Naive thymus-derived CD4-positive, alpha-beta T cell (primary cell): Measurements from ENCODE around the gene OTOR. TPM values are rescaled to one million over a fixed set of nuclear protein-coding genes. Genes with fewer than 3 reads are reported as not detected.

Experiments
- ATAC-seq: fragments of 150-1000 bp; cut with Tn5 transposase; 2 replicates; pipeline ENCODE4 v1.10.0; 2021; ENCODE audit warnings: mild to moderate bottlenecking, moderate library complexity
- CTCF ChIA-PET: fragments of 350-600 bp; sonication (Branson Sonifier 250); formaldehyde crosslinking; loops from one replicate; lab custom pipeline; 2021; ENCODE audit warnings: antibody characterized with exemption; lab: Charles Lee
- POLR2A ChIA-PET: fragments of 350-600 bp; sonication (Branson Sonifier 250); formaldehyde crosslinking; loops from one replicate; lab custom pipeline; 2021; ENCODE audit warnings: antibody characterized with exemption, inconsistent platforms; lab: Charles Lee
- DNase-seq, 9 donors: peaks; one replicate each; pipeline versions ENCODE4 v3.0.0 to v3.0.0-alpha.2; 2020 to 2022; ENCODE audit warnings: mixed read lengths in 1 of 9
- H3K27ac ChIP-seq: one replicate; pipeline ENCODE4 v1.7.0; 2013; ENCODE audit warnings: mild to moderate bottlenecking, low read depth, low read length, moderate library complexity
- H3K27me3 ChIP-seq, 2 donors: one replicate each; pipeline ENCODE4 v1.7.0; 2013; ENCODE audit warnings: low read length in 2 of 2, mild to moderate bottlenecking in 2 of 2, moderate library complexity in 2 of 2; ENCODE audit not compliant: control insufficient read depth in 2 of 2, insufficient read depth in 2 of 2
- H3K36me3 ChIP-seq, 3 experiments: 1 replicate in 2 of 3; 2 replicates in 1 of 3; pipeline ENCODE4 v1.7.0; 2013; ENCODE audit warnings: low read length in 3 of 3, mild to moderate bottlenecking in 3 of 3, moderate library complexity in 1 of 3; ENCODE audit not compliant: insufficient read depth in 3 of 3, control insufficient read depth in 2 of 3
- H3K4me1 ChIP-seq, 2 donors: one replicate each; pipeline ENCODE4 v1.7.0; 2013; ENCODE audit warnings: low read length in 2 of 2, mild to moderate bottlenecking in 2 of 2, moderate library complexity in 1 of 2; ENCODE audit not compliant: control insufficient read depth in 2 of 2, insufficient read depth in 2 of 2
- H3K4me3 ChIP-seq: 2 replicates; pipeline ENCODE4 v1.7.0; 2013; ENCODE audit warnings: mild to moderate bottlenecking, low read length
- H3K9me3 ChIP-seq, 3 experiments: 1 replicate in 2 of 3; 2 replicates in 1 of 3; pipeline ENCODE4 v1.7.0; 2013; ENCODE audit warnings: low read length in 3 of 3; ENCODE audit not compliant: control insufficient read depth in 2 of 3
- H3K27ac Mint-ChIP-seq, 9 donors: one replicate each; pipeline ENCODE4 v1.8.0; 2020 to 2022; ENCODE audit warnings: mixed read lengths in 9 of 9, mild to moderate bottlenecking in 8 of 9, moderate library complexity in 5 of 9, inconsistent platforms in 2 of 9
- H3K27me3 Mint-ChIP-seq, 5 donors: one replicate each; pipeline ENCODE4 v1.8.0; 2021 to 2022; ENCODE audit warnings: mixed read lengths in 5 of 5, mild to moderate bottlenecking in 1 of 5
- H3K36me3 Mint-ChIP-seq, 5 donors: one replicate each; pipeline ENCODE4 v1.8.0; 2020 to 2022; ENCODE audit warnings: mixed read lengths in 5 of 5, mild to moderate bottlenecking in 3 of 5, inconsistent platforms in 1 of 5
- H3K4me1 Mint-ChIP-seq, 7 donors: one replicate each; pipeline ENCODE4 v1.8.0; 2020 to 2022; ENCODE audit warnings: mixed read lengths in 7 of 7, mild to moderate bottlenecking in 3 of 7, inconsistent platforms in 1 of 7
- H3K4me3 Mint-ChIP-seq, 10 donors: one replicate each; pipeline ENCODE4 v1.8.0; 2020 to 2022; ENCODE audit warnings: mild to moderate bottlenecking in 10 of 10, mixed read lengths in 10 of 10, moderate library complexity in 6 of 10, inconsistent platforms in 2 of 10
- H3K9me3 Mint-ChIP-seq, 11 donors: one replicate each; pipeline ENCODE4 v1.8.0; 2020 to 2022; ENCODE audit warnings: mixed read lengths in 11 of 11, mild to moderate bottlenecking in 4 of 11, inconsistent platforms in 1 of 11, moderate library complexity in 1 of 11
- intact Hi-C, 2 donors: fragments of 100-400 bp; cut with micrococcal nuclease; formaldehyde crosslinking; loops; one replicate each; pipeline ENCODE4 v1.15.1; 2023
- polyA plus RNA-seq, 2 donors: library from polyadenylated mRNA; unstranded; fragments of 300-500 nt; fragmentation: Illumina TruSeq; gene quantifications; one replicate each; pipeline ENCODE4 v1.2.3, GENCODE V29; 2021
- total RNA-seq, 6 experiments: library from RNA in 5 of 6; stranded (reverse) in 5 of 6; gene quantifications; 1 replicate in 5 of 6; 2 replicates in 1 of 6; pipeline ENCODE4 v1.2.3 and lab custom pipeline; 2021 to 2026

OTOR gene
- total and polyA plus RNA-seq, 7 experiments from 2014 or later = not detected

- ChIA-PET POLR2A (no interaction called here), CTCF (no interaction called here)
- Histone ChIP-seq H3K27ac (no peak overlapping the region), H3K27me3 (no peaks in the 10 kb centered on the region), H3K4me3 (no peak overlapping the region), H3K36me3 (no peaks in the 10 kb centered on the region), H3K4me1 (no peaks in the 10 kb centered on the region), H3K9me3 (peaks cover 0 to 9% (median 0%) of the 10 kb centered on the region in 3 experiments)
- ATAC-seq (no peak), DNase-seq (no peak)
- Mint-ChIP-seq H3K4me3 (no peak overlapping the region), H3K9me3 (peaks cover 0 to 26% (median 9%) of the 10 kb centered on the region in 11 donors), H3K27ac (no peak overlapping the region), H3K27me3 (peaks cover 15 to 36% (median 30%) of the 10 kb centered on the region in 5 donors), H3K4me1 (peaks cover 0 to 2% (median 0%) of the 10 kb centered on the region in 7 donors), H3K36me3 (no peaks in the 10 kb centered on the region)
- intact Hi-C loops = no loop called here
Observed at GRCh38 chr20:16771213-16771612, 23.1 kb downstream of the OTOR start.

- H3K4me1 Mint-ChIP-seq = peaks cover 0 to 2% (median 0%) of the 10 kb centered on the region in 7 donors
- no peak overlapping the region for H3K27ac Mint-ChIP-seq
- H3K9me3 ChIP-seq = peaks cover 0 to 9% (median 0%) of the 10 kb centered on the region in 3 experiments
- intact Hi-C loops = no loop called here
- H3K36me3 ChIP-seq = no peaks in the 10 kb centered on the region
- CTCF ChIA-PET = no interaction called here
- H3K27ac ChIP-seq = no peak overlapping the region
- ATAC-seq (no peak), DNase-seq (no peak)
- H3K9me3 Mint-ChIP-seq = peaks cover 0 to 37% (median 11%) of the 10 kb centered on the region in 11 donors
- no peak overlapping the region for H3K4me3 ChIP-seq
- H3K4me3 Mint-ChIP-seq = no peak overlapping the region
- peaks cover 0 to 32% (median 24%) of the 10 kb centered on the region in 5 donors for H3K27me3 Mint-ChIP-seq
- POLR2A ChIA-PET = no interaction called here
- H3K4me1 ChIP-seq = no peaks in the 10 kb centered on the region
- H3K36me3 Mint-ChIP-seq = peaks cover 0 to 8% (median 0%) of the 10 kb centered on the region in 5 donors
- H3K27me3 ChIP-seq = no peaks in the 10 kb centered on the region
Observed at GRCh38 chr20:16775961-16776360, 27.8 kb downstream of the OTOR start.

GRCh38 chr20:16777126-16777525 lies 29.0 kb downstream of the OTOR start:
- DNase-seq (no peak), ATAC-seq (no peak)
- peaks cover under 1 to 49% (median 12%) of the 10 kb centered on the region in 11 donors for H3K9me3 Mint-ChIP-seq
- POLR2A ChIA-PET = no interaction called here
- Histone ChIP-seq H3K27ac (no peak overlapping the region), H3K36me3 (no peaks in the 10 kb centered on the region), H3K9me3 (peaks cover 0 to 9% (median 0%) of the 10 kb centered on the region in 3 experiments), H3K4me3 (no peak overlapping the region), H3K4me1 (no peaks in the 10 kb centered on the region), H3K27me3 (no peaks in the 10 kb centered on the region)
- no peak overlapping the region for H3K4me3 Mint-ChIP-seq
- peaks cover 0 to 8% (median 0%) of the 10 kb centered on the region in 5 donors for H3K36me3 Mint-ChIP-seq
- peaks cover 0 to 32% (median 22%) of the 10 kb centered on the region in 5 donors for H3K27me3 Mint-ChIP-seq
- H3K27ac Mint-ChIP-seq = no peak overlapping the region
- intact Hi-C loops = no loop called here
- CTCF ChIA-PET = no interaction called here
- H3K4me1 Mint-ChIP-seq = peaks cover 0 to 2% (median 0%) of the 10 kb centered on the region in 7 donors

- intact Hi-C loops = no loop called here
- peaks cover 0 to 9% (median 0%) of the 10 kb centered on the region in 3 experiments for H3K9me3 ChIP-seq
- Mint-ChIP-seq H3K27ac (no peak overlapping the region), H3K4me1 (no peaks in the 10 kb centered on the region), H3K27me3 (peaks cover 0 to 33% (median 23%) of the 10 kb centered on the region in 5 donors), H3K9me3 (peaks cover 5 to 55% (median 18%) of the 10 kb centered on the region in 11 donors), H3K4me3 (no peak overlapping the region), H3K36me3 (peaks cover 0 to 16% (median 0%) of the 10 kb centered on the region in 5 donors)
- H3K36me3 ChIP-seq = no peaks in the 10 kb centered on the region
- DNase-seq (no peak), ATAC-seq (no peak)
- H3K27ac ChIP-seq = no peak overlapping the region
- H3K4me3 ChIP-seq = no peak overlapping the region
- ChIA-PET CTCF (no interaction called here), POLR2A (no interaction called here)
- no peaks in the 10 kb centered on the region for H3K4me1 ChIP-seq
- no peaks in the 10 kb centered on the region for H3K27me3 ChIP-seq
Observed at GRCh38 chr20:16778159-16778558, 30.0 kb downstream of the OTOR start.

GRCh38 chr20:16781496-16781895 lies 33.3 kb downstream of the OTOR start:
- Mint-ChIP-seq H3K27me3 (peaks cover 0 to 20% (median 17%) of the 10 kb centered on the region in 5 donors), H3K36me3 (peaks cover 0 to 16% (median 0%) of the 10 kb centered on the region in 5 donors), H3K9me3 (peaks cover 0 to 41% (median 11%) of the 10 kb centered on the region in 11 donors), H3K27ac (no peak overlapping the region), H3K4me3 (no peak overlapping the region), H3K4me1 (no peaks in the 10 kb centered on the region)
- DNase-seq (no peak), ATAC-seq (no peak)
- ChIA-PET CTCF (no interaction called here), POLR2A (no interaction called here)
- Histone ChIP-seq H3K27ac (no peak overlapping the region), H3K4me1 (no peaks in the 10 kb centered on the region), H3K4me3 (no peak overlapping the region), H3K9me3 (no peaks in the 10 kb centered on the region), H3K36me3 (no peaks in the 10 kb centered on the region), H3K27me3 (no peaks in the 10 kb centered on the region)
- intact Hi-C loops = no loop called here

- intact Hi-C loops = no loop called here
- peaks cover 0 to 10% (median 0%) of the 10 kb centered on the region in 5 donors for H3K36me3 Mint-ChIP-seq
- H3K27ac ChIP-seq = no peak overlapping the region
- no peak for ATAC-seq
- ChIA-PET CTCF (interaction anchor here (0.6 kb wide), 1 partner anchor 18 kb away, joined by 3 read pairs; no protein-coding TSS in a partner anchor), POLR2A (no interaction called here)
- H3K4me1 ChIP-seq = no peaks in the 10 kb centered on the region
- no peaks in the 10 kb centered on the region for H3K27me3 ChIP-seq
- no peak overlapping the region for H3K4me3 ChIP-seq
- no peaks in the 10 kb centered on the region for H3K36me3 ChIP-seq
- peaks cover 0 to 42% (median 31%) of the 10 kb centered on the region in 5 donors for H3K27me3 Mint-ChIP-seq
- H3K4me1 Mint-ChIP-seq = no peaks in the 10 kb centered on the region
- H3K4me3 Mint-ChIP-seq = no peak overlapping the region
- peaks cover 0 to 41% (median 12%) of the 10 kb centered on the region in 11 donors for H3K9me3 Mint-ChIP-seq
- no peak overlapping the region for H3K27ac Mint-ChIP-seq
- DNase-seq = no peak
- no peaks in the 10 kb centered on the region for H3K9me3 ChIP-seq
Observed at GRCh38 chr20:16785226-16785625, 37.1 kb downstream of the OTOR start.
